Hippocampal formation (tissue), 2 donors: ENCODE measurements around the gene PLA2G2F.

Experiments used
- DNase-seq, 2 donors: peaks; one replicate each; lab custom pipeline; 2025; lab: John Stamatoyannopoulos, UW

The PLA2G2F gene

DNA sequence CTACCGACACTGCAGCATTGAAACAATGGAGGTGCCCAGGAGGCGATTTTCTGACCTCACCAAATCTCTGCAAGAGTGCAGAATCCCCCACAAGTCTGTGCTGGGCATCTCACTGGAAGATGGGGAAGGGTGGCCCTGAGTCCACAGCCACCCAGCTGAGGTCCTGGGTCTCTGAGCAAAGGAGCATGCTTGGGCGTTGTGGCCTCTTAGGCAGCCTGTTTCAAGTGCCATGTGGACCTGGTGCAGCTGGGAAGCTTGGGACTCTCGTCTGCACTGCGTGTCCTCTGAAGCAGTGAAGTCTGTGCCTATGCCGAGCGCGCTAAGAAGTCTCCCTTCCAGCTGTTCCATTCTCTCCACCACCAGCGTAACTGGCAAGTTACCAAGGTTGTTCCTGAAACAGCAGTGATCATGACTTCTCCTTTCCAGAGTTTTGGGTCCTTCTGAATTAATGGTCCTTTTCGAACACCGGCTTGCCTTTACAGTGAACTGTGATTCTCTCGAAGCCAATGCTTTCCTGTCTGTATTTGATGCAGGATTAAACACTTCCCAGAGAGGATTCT lies 52.2 kb downstream of the PLA2G2F start:
- DNase-seq, result no peak

DNA sequence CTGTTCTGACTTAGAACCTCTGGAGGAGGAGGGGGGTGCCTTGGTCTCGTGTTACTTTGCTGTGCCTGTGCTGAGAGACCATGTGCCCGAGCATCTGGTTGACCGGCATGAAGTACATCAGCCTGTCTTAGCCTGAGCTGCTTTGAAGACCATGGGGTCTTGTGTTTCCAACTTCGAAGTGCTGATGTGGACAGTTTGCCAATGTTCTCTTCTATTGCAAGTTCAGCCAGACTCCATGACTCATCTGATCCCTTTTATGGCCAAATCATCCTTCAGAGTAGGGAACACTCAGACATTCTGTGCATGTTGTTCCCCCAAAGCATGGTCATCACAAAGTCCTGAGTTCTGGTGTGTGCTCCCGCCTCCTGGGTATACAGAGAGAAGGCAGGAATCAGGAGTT lies 53.2 kb downstream of the PLA2G2F start:
- no peak for DNase-seq

DNA sequence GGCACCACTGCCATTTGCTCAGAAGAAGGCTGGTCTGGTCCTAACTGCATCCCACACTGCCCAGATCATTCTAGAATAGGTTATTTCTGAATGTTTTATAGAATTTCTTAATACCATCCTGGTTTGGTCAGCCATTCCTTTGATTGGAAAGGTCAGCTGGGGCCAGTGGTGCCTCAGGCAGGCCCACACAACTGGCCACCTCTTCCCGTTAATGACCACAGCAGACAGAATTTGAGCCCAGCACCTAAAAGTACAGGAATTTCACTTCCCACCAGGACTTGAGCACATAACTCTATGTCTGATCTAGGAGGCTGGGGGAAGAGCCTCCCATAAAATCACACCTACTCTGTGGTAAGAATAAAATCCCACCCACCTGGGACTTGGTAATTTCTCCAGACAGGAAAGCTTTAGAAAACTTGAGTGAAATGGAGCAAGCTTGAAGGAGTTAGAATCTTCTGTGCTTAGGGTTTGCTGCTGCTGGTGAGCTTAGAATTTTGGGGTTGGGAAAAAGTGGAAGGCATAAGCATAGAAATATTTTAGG lies 53.8 kb downstream of the PLA2G2F start:
- DNase-seq, result no peak

DNA sequence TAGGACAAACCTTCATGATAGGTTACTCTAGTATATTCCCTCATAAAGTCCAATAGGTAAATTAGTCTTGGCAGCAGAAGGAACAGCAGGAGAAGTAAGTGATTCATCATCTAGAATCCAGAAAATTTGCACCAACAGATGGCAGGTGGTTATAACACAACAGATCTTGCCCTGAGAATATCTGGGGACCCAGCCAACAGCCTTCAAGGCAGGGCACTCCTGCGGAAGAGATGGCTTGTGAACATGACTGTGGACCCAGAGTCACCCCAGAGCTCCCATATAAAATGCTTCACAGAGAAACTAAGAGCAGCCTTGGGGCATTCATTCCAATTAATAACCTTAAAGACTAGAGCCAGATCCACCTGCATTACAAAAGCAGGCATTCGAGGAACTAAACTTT lies 55.1 kb downstream of the PLA2G2F start:
- no peak for DNase-seq

DNA sequence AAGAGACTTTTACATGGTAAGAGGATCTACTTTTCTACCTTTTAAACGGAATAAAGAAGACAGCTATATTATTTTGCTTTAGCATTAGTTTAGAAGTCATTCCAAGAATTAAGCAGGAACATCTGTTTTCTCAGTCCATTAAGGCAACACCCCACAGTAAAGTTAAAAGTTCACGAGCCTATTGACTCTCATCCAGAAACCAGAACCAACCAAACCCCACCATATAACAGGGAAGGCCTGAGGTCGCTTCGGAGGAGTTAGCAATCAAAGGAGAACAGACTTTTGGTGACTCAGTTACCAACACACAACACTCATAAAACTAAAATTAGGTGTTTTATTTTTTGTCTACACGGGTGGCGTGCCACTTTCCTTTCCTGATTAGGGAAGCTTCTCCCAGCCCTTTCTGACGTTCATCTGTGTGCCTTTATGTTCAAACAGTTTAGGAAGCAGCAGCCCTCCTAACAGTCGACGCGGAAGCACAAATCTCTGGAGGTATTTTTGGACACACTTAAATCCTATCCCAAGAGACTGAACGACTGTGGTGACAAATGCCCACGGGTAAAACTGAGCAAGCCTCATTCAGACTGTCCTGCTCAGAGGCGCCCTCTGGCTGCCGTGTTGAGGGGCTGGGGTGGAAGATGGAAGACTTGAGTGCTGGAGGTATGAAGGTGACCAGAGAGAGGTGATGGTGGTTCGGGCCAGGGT lies 55.8 kb downstream of the PLA2G2F start:
- peak in 1 of 2 donors; percentile 47 for DNase-seq

DNA sequence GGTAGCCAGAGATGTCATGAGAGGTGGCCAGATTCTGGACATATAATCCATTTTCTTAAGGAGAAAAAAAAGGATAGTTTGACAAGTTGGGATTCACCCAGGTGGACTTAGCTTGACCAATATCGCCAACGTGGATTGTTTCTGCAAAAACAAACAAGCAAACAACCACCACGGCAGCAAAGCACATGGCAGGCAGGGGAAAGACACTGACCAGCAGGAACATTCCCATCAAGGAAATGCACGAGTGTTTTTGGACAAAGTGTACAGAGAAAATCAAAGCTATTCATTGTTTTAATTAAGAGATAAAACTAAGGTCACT lies 56.3 kb downstream of the PLA2G2F start:
- no peak for DNase-seq

DNA sequence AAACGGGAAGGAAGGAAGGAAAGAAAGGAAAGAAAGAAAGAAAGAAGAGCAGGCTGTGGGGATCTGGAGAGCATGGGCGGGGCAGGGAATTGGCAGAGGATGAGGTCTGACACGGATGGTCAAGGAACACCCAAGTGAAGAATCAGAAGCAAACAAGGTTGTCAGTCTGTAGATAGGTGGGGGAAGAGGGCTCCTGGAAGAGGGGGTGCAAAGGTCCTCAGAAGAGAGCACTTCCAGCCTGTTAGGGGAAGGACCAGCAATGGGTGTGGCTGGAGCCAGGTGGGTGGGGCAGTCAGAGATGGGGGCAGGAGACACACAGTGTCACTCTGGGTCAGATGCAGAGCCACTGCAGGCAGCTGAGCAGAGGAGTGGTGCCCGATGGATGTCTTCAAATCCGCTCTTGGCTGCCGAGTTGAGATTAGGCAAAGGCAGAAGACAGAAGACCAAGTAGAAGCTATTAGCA lies 58.2 kb downstream of the PLA2G2F start:
- no peak for DNase-seq

DNA sequence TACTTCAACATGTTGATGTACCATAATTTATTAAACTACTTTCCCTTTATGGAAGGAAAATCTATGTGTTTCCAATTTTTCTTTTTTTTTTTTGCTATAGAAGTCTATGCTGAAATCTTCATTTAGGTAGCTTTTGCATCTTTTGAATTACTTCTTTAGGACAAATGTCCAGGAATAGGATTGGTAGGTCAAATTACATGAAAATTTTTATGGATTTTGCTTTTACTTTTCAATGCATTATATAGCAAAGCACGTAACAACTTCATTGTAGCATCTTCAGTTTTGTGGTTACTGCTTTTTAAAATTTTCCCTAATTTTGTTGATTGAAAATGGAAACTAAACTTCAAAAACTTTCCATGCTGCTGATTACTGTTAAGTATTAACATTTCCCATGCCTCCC lies 59.2 kb downstream of the PLA2G2F start:
- DNase-seq, result no peak

DNA sequence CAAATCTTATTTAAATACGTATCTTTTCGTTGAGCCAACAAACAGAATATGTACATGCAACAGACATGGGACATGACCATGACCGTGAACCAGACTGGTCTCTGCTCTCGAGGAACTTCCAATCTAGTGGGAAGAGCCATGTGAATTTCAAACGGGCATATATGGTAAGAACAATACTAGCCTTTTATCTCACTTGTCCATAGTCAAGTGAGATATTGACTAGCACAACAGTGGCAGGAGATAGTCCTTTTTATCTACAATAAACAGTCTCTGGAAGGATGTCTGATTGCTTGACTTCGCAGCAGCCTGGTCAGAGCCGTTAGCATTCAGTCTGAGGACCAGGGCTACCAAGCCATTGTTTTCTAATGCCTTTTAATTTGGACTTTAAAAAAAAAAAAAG lies 59.8 kb downstream of the PLA2G2F start:
- DNase-seq, result no peak

DNA sequence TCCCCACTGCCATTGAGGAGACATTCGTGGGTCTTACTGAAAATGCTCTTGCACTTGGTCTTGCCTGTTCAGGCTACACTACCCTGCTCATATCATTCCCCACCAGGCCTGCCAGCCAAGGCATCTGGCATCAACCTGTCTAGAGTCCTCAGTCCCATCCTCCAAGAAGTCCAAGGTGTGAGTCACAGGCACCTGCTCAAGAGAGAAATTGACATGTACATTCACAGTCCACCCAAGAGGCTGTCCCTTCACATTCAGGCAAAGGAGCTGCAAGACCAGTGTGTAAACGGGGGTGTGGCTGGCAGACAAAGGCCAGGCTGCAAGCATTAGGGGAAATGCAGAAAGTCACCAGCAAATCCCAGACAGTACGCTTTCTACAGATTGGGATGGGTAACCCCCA lies 60.3 kb downstream of the PLA2G2F start:
- DNase-seq, result no peak

DNA sequence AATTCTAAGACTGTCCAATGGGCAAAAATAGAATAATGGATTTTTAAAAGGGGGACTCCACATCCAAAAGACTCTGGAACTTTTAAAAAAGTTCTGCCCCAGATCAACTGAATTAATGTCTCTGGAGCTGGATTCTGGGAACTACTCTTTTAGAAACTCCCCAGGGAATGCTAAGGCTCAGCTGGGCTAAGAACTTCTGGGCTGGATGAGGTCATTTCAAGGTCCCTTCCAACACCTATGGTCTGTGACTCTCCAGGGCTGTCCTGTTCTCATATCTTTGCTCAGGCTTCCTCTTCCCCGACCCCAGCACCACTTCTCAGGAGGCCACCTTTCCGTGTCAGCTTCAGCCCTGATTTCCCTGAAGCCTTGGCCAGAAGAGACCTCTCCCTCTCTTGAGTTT lies 60.7 kb downstream of the PLA2G2F start:
- DNase-seq, result no peak
